Stimulated activated CD4-positive, alpha-beta T cell treated with anti-CD3 and anti-CD28 coated beads, Interleukin-1b, Interleukin-23, amount 100 ng/mL, for 24 hours (primary cell): Measurements from ENCODE around the gene CD3D.
A peak's percentile ranks its signal among the peaks of the same experiment; 100 is the strongest.

Experiments used
- DNase-seq, 4 experiments: peaks; one replicate each; pipeline ENCODE4 v3.0.0-alpha.2; 2020; ENCODE audit warnings: low read depth in 4 of 4, low spot score in 1 of 4

Gene CD3D

DNA sequence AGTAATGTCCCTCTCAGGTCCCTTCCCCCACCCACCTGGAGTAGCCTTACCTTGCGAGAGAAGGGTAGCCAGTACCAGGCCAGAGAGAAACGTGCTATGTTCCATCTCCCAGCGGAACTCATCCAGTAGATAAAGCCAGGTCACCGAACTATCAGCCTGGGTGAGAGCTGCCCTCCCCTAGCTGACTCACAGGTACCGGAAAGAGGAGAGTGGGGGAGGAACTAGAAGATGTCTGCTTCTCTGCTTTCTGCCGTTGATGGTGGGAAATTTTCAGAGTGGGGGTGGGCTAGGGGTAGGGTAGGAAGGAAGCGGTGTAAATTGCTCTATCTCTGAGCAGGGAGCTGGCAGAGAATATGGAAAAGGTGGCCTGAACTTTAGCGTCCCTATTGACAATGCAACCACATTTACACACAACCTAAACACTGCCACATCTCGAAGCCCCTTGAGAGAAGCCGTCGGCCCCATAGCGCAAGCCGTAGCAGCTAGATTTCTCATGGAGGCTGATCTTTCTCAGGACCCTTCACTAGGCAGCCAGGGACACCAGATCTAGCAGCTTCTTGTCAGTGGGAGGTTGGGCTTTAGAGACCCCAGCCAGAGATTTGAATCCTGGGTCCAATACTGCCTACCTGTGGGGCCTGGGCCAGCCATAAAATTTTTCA lies at the start of gene CD3D:
Gene CD3D, minus strand, starts transcription at position 203 of the 659 bp plus-strand sequence. Its CDS starts 98 bp downstream, at position 105.
- DNase-seq, result peak in 3 of 4 experiments; percentile 32 to 63 (median 56)

DNA sequence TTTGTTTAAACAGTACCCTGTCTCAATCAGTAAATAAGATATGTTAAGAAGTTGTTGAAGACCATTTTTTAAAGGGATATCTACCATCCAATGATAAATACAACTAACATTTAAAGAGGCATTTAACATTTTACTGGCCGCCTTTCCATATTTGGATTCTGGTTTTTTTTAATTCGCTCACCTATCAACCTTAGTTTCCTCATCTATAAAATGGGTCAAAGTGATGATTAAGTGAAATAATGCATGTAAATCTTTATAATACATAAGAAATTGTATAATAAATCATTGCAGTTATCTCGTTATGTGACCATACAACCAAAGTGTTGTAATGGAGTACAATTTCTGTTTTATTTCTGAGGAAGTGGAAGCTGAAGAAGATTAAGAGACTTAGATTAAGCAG lies 41.2 kb upstream of the CD3D start:
- DNase-seq, result no peak

- DNase-seq, result no peak
These were observed 40.4 kb upstream of the CD3D start for GRCh38 chr11:118382954-118383353.

- DNase-seq, result no peak
These were observed 38.1 kb upstream of the CD3D start for GRCh38 chr11:118380571-118380970.

DNA sequence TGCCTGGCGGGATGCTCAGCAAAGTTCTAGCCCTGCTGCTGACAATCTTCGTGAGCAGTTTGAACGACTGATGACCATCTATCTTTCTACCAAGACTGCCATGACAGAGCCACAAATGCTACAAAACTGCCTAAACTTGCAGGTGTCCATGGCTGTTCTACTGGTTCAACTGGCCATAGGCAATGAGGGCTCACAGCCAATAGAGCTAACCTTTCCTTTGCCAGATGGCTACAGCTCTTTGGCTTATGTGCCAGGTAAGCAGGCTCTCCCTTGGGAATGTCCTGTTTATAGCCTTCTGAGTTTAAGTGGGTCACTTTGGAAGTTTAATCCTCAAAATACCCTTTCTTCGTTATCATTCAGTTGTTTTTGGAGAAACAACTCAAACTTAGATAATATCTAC lies 37.0 kb upstream of the CD3D start:
- DNase-seq, result no peak

DNA sequence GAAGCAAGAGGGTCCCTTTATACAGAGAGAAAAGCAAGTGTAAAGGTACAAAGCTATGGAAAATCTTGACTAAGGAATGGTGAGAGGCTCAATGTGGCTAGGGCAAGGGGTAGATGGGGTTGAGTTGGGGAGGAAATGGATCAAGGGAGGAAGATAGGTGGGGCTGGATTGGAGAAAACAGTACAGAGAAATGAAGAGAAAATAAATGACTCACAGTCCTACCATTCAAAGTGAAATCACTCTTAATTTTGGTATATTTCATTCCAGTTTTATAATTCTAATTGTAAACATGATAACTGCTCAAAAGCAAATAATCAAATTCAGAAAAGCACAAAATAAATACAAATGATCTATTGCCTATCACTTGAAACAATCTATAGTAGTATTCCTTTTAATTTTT lies 33.5 kb upstream of the CD3D start:
- DNase-seq, result no peak

DNA sequence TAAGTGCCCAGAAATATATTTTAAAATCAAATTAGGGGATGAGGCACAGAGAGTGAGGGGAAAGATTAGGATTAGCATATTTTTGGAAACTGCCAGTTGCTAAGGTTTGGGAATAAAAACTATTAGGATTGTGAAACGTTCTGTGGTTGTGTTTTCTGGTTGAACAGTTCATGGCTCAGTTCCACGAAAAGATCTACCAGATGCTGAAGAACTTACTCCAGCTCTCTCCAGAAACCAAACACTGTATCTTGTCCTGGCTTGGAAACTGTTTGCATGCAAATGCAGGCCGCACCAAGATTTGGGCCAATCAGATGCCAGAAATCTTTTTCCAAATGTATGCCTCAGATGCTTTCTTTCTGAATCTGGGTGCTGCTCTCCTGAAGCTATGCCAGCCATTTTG lies 32.2 kb upstream of the CD3D start:
- no peak for DNase-seq

- DNase-seq, result no peak
These were observed 31.4 kb upstream of the CD3D start for GRCh38 chr11:118373871-118374270.

DNA sequence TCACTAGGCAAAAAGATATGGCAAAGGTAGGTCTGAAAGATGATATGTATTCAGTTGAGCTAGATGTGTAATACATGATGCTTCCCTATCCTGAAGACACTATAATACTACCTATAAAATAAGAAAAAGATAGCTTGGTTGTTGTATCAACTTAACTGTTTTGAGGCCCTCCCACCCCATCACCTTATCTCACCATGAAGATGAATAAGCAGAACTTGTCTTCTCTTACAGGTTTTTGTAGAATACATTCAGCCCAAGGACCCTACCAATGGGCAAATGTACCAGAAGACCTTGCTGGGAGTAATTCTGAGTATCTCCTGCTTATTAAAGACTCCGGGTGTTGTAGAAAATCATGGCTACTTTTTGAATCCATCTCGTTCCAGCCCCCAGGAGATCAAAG lies 30.8 kb upstream of the CD3D start:
- DNase-seq, result no peak

- no peak for DNase-seq
These were observed 28.3 kb upstream of the CD3D start for GRCh38 chr11:118370774-118371173.

DNA sequence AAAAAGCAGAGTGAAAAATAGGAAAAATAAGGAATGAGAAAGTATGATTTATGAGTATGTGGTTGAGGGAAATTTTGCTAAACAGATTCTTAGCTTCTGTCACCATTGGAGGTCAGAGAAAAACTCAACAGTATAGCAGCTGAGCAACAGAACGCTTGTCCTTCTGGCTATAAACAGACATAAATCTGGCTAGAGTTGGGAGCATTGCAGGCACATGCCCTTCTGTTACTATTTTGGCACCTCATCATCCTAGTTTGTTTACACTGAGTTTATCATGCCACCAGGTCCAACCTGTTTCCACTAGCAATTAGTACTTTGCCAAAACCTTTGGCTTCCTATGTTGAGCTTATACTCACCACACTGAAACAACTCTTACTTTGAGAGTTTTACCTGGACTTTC lies 23.8 kb upstream of the CD3D start:
- DNase-seq, result no peak

DNA sequence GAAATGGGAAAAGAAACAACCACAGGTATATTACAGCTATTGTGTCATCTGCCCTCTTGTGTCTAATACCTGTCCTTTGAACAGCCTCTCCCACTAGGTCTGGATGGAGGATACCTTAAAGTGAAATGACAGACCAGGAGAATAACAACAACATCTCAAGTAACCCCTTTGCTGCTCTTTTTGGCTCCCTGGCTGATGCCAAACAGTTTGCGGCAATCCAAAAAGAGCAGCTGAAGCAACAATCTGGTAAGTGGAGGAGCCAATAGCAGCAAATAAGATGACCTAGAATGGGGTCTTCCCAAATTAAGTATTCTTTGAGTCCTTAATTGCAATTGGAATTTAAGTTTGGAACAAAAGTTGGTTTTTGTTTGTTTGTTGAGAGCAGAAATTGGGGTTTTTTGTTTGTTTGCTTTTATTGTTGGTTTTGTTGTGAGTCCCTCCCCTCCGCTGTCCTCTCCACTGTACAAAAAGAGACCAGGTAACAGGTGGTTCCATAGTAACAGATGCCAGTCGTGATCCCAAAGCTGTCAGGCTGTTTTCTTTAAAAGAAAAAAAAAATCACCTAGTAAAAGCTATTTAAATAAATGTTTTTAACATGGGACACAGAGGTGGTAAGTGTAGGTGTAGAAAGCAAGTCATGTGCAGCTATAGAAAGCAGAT lies 22.6 kb upstream of the CD3D start:
- no peak for DNase-seq

DNA sequence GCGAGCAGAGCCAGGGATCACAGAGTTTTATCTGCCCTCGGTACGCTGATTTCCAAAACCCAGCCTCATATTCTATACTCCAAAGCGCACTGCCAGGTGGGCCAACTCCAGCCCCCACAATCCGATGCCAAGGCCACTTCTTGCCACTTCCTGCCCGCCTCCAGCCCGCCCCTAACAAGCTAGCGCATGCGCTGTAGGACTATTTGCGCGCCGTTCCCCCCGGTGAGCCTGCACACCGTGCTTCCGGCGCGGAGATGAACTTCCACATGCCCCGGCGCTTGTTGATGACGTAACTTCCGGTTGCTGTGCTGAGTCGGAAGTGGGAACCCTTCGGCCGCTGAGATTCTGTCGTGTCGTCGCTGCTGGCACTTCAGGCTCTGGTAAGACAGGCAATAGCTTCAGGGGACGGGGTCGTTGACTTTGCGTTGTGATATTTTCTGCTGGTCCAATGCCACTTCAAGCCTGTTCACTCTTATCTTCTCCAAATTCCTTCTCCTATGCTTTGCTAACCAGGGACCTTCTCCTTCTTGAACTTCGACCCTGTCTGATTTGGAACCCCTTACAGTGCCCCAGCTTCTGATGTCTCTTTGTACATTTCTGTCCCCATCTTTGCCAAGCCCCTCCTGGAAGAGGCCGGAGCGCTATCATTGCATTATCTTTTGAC lies 16.9 kb upstream of the CD3D start, which contains the start of gene UBE4A:
Gene UBE4A, plus strand, starts transcription at position 306 of the 664 bp plus-strand sequence. CDS start 5,481 bp downstream, outside the sequence.
- DNase-seq, result peak; percentile 97 to 99 (median 98)

DNA sequence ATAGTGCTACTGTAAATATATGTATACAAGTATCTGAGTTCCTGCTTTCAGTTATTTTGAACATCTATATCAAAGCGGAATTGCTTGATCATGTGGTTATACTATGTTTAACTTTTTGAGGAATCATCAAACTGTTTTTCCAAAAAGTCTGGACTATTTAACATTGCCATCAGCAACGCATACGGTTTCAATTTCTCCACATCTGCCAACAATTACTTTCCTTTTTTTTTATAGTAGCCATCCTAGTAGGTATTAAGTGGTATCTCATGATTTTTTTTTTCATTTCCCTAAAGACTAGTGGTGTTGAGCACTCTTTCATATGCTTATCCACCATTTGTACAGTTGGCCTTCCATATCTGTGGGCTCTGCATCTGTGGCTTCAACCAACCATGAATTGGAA lies 15.6 kb upstream of the CD3D start:
- no peak for DNase-seq

GRCh38 chr11:118353084-118353710 lies 10.7 kb upstream of the CD3D start:
- no peak for DNase-seq

DNA sequence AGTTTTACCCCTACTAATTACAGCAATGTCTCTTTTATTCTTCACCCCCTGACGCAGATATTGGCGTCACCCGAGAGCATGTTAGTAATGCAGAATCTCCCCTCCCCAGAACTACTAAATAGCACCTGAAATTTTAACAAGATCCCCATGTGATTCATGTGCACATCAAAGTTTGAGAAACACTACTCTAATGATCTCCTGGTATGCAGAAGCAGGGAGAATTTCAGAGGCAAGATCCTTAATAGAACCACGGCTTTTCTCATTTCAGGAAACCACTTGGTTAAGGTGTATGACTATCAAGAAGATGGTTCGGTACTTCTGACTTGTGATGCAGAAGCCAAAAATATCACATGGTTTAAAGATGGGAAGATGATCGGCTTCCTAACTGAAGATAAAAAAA lies 7.0 kb upstream of the CD3D start:
- no peak for DNase-seq

DNA sequence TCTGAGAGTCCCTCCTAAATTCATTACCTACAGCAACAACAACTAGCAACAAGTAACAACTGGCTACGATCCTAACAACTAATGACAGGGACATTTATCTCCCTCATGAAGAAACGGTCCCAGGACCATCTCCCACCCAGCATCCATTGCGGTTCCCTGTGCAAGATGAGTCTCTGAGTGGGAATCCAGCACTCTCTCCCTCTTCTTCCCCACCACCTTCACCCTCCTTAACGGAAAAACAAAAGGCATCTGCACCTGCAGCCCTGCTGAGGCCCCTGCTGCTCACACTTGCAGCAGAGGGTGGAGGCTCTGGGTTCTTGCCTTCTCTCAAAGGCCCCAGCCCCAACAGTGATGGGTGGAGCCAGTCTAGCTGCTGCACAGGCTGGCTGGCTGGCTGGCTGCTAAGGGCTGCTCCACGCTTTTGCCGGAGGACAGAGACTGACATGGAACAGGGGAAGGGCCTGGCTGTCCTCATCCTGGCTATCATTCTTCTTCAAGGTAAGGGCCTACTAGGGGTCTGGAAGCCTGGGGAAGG lies 1.5 kb upstream of the CD3D start, which contains the start of gene CD3G:
Gene CD3G, plus strand, starts transcription at position 364 of the 535 bp plus-strand sequence. Its CDS starts 80 bp downstream, at position 444.
- peak in 3 of 4 experiments; percentile 51 to 66 (median 53) for DNase-seq

- DNase-seq, result no peak
These were observed 743 bp upstream of the CD3D start for GRCh38 chr11:118343248-118343647.

GRCh38 chr11:118341815-118342489 lies 553 bp downstream of the CD3D start:
- DNase-seq, result no peak

DNA sequence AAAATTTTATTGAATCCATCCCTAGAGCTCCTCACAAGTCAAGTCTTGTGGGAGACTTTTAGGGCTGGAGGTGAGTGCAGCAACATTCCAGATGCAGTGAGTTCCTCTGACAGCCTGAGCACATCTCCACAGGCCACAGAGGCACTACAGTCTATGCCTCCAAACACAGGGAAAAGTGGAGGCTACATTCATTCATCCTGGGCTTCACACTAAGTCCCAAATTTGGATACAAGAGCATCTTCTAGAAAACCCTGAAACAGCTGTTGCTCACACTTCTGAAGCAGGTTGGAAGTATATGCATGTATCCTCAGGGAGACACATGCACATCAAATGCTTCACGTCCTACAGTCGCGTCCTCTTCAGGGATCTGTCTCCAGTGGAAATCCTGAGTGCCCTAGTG lies 1.2 kb downstream of the CD3D start:
- DNase-seq, result no peak

DNA sequence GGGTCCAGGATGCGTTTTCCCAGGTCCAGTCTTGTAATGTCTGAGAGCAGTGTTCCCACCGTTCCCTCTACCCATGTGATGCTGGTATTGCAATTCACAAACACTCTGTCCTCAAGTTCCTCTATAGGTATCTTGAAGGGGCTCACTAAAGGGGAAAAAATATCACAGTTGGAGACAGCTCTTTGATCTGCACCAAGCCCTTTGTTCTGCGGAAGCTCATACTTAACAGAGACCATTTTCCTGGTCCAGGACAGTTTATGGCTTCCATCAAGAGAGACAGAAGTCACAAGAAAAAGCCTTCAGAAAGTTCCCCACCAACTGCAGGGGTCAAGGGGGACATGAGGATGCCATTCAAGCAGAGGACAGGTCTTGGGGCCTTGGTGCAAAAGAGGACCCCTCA lies 2.1 kb downstream of the CD3D start:
- DNase-seq, result no peak
